ENCODE data around the gene STARD9.

GRCh38 chr15:42749266-42749665, 173.9 kb downstream of the STARD9 start:
- TF ChIP-seq CTCF (IDR thresholded peaks at IDR 0.05 in 4 of 5, conservative IDR thresholded peaks at IDR 0.05 in 1 of 5): no peak
- TF ChIP-seq POLR2A (IDR thresholded peaks at IDR 0.05): no peak

All from gastrocnemius medialis (tissue), 4 donors.